ENCODE data around the gene ST7. TPM values are rescaled to one million over a fixed set of nuclear protein-coding genes. Genes with fewer than 3 reads are reported as not detected.

Gene ST7
- total and polyA plus RNA-seq, 2 of the 8 experiments (the other 6 are each of a cell fraction or from before 2014, with no cell fraction given) = 16.3 to 18.0 TPM

DNA sequence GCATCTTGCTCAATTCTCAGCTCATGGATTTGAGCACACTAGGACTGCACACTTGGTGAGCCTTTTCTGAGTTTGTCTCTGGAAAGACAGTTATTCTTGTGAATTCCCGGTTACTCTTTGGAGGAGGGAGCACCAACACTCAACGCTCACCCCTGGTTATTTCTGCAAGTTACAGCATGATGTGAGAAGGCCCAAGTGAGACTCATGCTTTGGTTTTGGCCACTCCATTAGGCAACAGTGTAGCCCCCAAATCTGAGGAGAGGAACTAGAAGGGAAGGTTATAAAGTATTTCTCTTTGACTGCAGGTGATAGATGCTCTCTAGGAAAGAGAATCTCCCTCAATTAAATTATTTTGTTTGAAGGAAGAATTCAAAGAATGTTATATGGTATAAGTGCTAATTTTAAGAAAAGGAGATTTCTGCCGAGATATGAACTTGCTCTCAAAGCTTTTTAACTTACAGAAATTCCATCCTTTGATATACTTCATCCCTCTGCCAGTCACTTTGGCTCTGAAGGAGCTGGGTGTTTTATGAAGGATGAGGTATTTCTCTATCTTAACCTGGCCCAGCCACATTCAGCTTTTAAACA, 186.2 kb downstream of the ST7 start:
- Histone ChIP-seq H3K27ac (ENCODE audit: low read depth, low read length) (no peak overlapping the region), H3K79me1 (ENCODE audit: low read depth, low read length) (no peaks in the 10 kb centered on the region), H4K8ac (ENCODE audit: extremely low read depth, insufficient read depth, low read length) (no peak overlapping the region), H3K4me2 (ENCODE audit: insufficient read depth in 1 of 2, low read depth in 2 of 2, low read length in 2 of 2) (peak overlapping the region; percentile 27 to 46; a peak in 2 of 4 replicates), H3K23me2 (ENCODE audit: low read depth, low read length) (no peaks in the 10 kb centered on the region), H4K91ac (replicated peaks; ENCODE audit: insufficient read length, low read length) (peak overlapping the region; percentile 95), H2BK12ac (ENCODE audit: low read depth, low read length) (peak overlapping the region; percentile 78; the same call in 1 of the 2 replicates), H3K18ac (ENCODE audit: extremely low read depth, low read length) (peak overlapping the region; percentile 61; the same call in 1 of the 2 replicates), H3K23ac (ENCODE audit: insufficient read length) (no peak overlapping the region), H3K4ac (replicated peaks; ENCODE audit: insufficient read length, low read depth, low read length) (peak overlapping the region; percentile 96), H3K36me3 (ENCODE audit: control insufficient read depth in 2 of 4, insufficient read depth in 4 of 4, low read length in 3 of 4) (no peaks in the 10 kb centered on the region; a peak in 1 of 8 replicates), H2BK15ac (ENCODE audit: low read length) (no peak overlapping the region), H4K5ac (ENCODE audit: insufficient read length, low read depth, low read length) (no peak overlapping the region), H3K79me2 (ENCODE audit: control insufficient read depth in 1 of 2, insufficient read depth in 2 of 2, low read length in 2 of 2) (no peaks in the 10 kb centered on the region), H3K4me1 (replicated peaks in 1 of 4; ENCODE audit: control insufficient read depth in 3 of 4, insufficient read depth in 4 of 4, low read length in 3 of 4) (peaks cover 2 to 17% (median 11%) of the 10 kb centered on the region in 4 experiments; a peak in 4 of 7 replicates), H3K9ac (replicated peaks in 1 of 4; ENCODE audit: extremely low read depth in 1 of 4, low read depth in 3 of 4, low read length in 3 of 4) (no peak overlapping the region), H3K27me3 (replicated peaks in 1 of 4; ENCODE audit: control insufficient read depth in 3 of 4, extremely low read depth in 1 of 4, insufficient read depth in 3 of 4, low read length in 3 of 4) (no peaks in the 10 kb centered on the region), H3K4me3 (ENCODE audit: extremely low read depth in 1 of 4, insufficient read depth in 2 of 4, low read depth in 3 of 4, low read length in 4 of 4) (peak overlapping the region in 1 of 4 experiments; percentile 32; a peak in 1 of 8 replicates), H2AFZ (ENCODE audit: low read length) (no peak overlapping the region), H3K56ac (replicated peaks; ENCODE audit: insufficient read length, low read depth, low read length) (peak overlapping the region; percentile 2), H3K9me3 (ENCODE audit: insufficient read depth in 2 of 2, low read depth in 1 of 2, low read length in 1 of 2) (no peaks in the 10 kb centered on the region), H4K20me1 (replicated peaks in 1 of 2; ENCODE audit: control insufficient read depth in 1 of 2, insufficient read depth in 2 of 2, low read length in 2 of 2) (no peaks in the 10 kb centered on the region), H2BK120ac (replicated peaks; ENCODE audit: low read depth, low read length) (peak overlapping the region; percentile 50), H3K14ac (ENCODE audit: insufficient read length) (no peak overlapping the region), H2BK5ac (ENCODE audit: low read depth, low read length) (peak overlapping the region; percentile 97; the same call in 1 of the 2 replicates), H2BK20ac (ENCODE audit: low read length) (peak overlapping the region; percentile 75; the same call in 1 of the 2 replicates), H2AK5ac (ENCODE audit: low read depth, low read length) (peak overlapping the region; percentile 85; the same call in 1 of the 2 replicates)
- no peak for DNase-seq (ENCODE audit: low read depth in 1 of 2, low spot score in 2 of 2)
- FAIRE-seq = no peak
- ChIA-PET CTCF (ENCODE audit: partially characterized antibody) (interaction anchor here (1.1 to 3.5 kb wide), 3 partner anchors 12 to 207 kb away, joined by 4 to 25 read pairs (median 4); no protein-coding TSS in a partner anchor), POLR2A (ENCODE audit: partially characterized antibody) (no interaction called here)
- 36% methylated on average over 3 of the region's 3 CpGs; no CpG with 5 or more reads in 1 of the 2 experiments for WGBS, 2 experiments (ENCODE audit: extremely low coverage in 1 of 2, insufficient coverage in 1 of 2, insufficient read length in 1 of 2, insufficient replicate concordance in 2 of 2, low coverage in 1 of 2, low lambda C conversion rate in 2 of 2, missing lambda C conversion rate in 1 of 2)
- peak; percentile 49; the same call in 1 of the 2 replicates for TF ChIP-seq CEBPB (IDR thresholded peaks at IDR 0.05; ENCODE audit: low read depth, low read length)

Data from H1 (cell line).